NCI-H1092 (cell line): ENCODE data around the gene PHC3.
"Not testable (repeated sequence)": the region's sequence is repeated elsewhere in the genome, so short reads cannot be mapped to it uniquely, and the experiment has no call there.

Experiments used
- DNase-seq: peaks from one replicate; lab custom pipeline; 2025; lab: John Stamatoyannopoulos, UW

The PHC3 gene

GRCh38 chr3:170130532-170130931 lies 51.0 kb downstream of the PHC3 start:
- no peak for DNase-seq

DNA sequence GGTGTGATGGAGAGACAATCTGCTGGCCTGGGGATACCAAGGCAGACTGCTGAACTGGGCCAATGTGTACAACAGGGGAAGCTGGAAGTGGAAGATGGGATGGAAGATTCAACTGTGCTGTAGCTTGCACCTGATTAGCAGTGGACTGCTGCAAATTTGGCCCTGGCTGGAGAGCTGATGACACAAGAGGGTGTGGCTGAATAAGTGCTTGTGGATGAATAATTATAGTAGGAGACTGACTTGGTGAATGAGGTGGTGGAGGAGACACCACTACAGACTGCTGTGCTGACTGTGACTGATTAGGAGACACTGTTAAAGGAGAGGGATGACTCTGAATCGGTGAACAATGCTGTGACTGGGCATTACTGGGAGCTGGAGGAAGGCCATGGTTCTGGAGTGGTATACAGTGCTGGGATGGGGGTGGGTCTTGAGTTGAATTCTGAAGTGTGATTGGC lies 52.5 kb downstream of the PHC3 start:
- no peak for DNase-seq

DNA sequence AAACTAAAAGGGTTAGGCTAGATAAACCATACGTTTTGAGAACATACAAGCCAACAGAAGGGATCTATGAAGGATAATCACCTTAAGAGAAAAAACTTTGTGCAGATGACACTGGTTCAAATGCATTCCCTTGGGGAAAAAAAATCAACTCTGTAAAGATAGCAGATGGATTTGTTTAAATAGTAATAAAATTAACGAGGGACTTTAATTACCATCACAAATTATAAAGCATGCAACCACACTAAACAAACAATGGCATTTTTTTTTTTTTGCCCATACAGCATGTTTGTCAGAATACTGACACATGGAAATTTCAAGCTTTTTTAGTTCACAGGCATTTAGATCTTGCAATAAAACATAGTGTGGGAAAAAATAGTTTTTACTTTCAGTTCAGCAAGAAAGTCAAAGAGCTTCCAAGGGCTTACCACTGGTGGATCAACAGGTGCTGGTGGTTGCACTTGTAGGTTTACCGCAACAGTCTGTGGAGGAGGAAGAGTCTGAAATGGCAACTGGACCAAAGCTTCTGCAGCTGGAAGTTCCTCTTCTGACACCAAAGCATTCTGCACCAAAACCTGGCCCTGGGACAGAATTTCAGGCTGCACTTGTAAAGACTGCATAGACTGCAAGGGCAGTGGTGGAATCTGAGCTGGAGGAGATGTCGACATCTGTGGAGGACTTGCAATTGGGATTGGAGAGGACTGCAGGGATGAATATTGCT lies 53.1 kb downstream of the PHC3 start:
- DNase-seq, result no peak

DNA sequence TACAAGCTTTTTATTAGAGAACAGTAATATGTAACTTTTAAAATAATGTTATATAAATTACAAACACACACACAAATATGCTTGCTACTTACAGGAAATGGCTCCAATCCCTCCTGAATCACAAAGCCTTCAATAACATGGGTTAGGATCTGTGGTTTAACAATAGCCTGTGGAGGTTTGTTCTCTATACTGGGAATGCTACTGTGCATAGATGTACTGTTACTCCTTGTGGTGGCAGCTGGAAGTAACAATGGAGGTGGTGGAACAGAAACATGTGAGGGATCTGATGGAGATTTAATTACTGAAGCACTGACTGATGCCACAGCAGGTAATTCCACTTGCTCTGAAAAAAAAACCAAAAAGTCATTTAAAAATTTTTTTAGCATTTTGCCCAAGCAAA lies 64.4 kb downstream of the PHC3 start:
- no peak for DNase-seq

GRCh38 chr3:170114165-170114564 lies 67.4 kb downstream of the PHC3 start:
- not testable (repeated sequence) for DNase-seq

- no peak for DNase-seq
These were observed 70.3 kb downstream of the PHC3 start for GRCh38 chr3:170111147-170111771.

GRCh38 chr3:170109579-170110293 lies 71.8 kb downstream of the PHC3 start:
- DNase-seq, result no peak

DNA sequence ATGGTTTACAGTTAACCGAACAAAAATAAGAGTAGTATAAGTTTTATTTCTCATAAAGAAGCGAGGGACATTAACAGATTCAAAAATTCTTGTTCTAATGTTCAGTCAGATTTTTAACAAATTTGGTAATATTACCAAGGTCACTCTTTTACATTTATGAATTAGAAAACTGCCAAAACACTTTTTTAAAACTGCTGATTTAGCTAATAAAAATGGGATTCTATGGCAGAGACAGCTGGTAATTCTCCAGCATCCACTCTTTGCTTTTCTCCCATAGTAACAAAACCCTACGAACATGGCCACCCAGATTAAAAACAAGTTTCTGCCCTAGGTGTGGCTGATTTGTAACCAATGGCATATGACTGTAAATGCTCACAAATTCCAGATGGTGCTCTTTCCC lies 72.6 kb downstream of the PHC3 start:
- DNase-seq, result no peak

DNA sequence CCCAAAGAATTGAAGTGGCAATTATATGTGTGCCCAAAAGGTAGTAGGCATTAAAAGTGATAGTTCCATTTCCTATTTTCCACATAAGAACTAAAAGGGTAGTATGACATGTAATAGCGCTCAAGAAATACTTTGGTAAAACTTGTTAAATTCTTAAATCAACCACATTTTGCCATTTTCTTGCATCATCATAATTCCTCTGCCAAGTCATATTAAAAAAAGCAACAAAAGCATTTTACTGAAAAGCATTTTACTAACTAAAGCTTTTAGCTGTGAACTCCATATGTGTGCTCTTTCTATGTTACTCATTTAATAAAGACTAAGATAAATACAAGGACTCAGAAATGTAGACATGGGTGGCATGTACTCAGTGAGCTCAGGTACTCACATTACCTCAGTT lies 73.6 kb downstream of the PHC3 start:
- no peak for DNase-seq

DNA sequence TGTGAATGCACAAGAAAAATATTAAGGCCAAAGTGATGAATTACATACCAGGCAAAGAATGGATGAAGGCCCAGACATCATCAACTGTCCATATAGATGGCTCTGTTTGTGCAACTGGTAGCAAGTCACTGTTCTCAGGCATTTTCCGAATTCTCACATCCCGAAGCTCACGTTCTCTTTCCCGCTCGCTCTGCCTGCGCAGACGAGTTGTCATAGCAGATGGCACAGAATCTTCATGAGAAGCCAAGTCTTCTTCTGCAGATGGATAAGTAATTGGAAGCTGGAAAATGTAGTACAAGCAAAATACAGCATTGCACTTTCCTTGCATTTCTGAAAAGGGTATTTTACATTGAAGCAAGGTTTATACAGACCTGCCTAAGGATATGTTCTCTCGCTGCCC lies 79.1 kb downstream of the PHC3 start:
- DNase-seq, result no peak

DNA sequence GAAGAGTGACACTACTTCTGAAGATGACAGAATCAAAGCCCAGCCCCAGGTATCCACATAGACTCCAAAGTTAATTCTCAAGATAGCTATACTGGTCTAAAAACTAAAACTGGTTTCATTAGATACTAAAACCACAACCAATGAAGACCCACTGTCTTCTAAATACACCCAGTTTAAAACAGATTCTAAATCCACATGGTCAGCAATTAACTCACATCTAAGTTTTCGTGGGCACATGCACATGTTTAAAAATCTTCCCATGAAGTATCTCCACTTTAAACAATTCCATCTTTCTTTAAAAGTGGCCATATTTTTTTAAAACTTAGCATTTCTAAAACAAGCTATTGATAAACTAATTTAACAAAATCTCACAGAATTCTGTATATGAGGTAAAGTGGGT lies 80.6 kb downstream of the PHC3 start:
- no peak for DNase-seq

DNA sequence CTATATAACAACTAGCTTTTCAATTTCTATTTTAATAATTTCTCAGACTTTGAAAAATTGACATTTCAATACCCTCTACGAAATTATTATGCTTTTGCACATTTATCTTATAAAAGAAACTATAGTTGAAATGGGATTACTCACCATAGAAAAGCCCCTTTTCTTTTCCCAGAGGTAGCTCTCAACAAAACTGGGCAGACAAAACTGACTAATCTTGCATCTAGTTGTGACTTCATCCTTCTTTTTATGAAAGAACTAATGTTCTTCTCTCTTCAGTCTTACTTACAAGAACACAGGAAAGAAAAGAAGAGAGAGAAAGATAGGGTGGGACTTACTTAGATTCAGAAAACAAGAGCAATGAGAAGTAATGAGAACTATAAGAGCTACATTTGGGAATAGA lies 82.8 kb downstream of the PHC3 start:
- DNase-seq, result no peak

- DNase-seq, result no peak
These were observed 85.2 kb downstream of the PHC3 start for GRCh38 chr3:170096342-170096741.

DNA sequence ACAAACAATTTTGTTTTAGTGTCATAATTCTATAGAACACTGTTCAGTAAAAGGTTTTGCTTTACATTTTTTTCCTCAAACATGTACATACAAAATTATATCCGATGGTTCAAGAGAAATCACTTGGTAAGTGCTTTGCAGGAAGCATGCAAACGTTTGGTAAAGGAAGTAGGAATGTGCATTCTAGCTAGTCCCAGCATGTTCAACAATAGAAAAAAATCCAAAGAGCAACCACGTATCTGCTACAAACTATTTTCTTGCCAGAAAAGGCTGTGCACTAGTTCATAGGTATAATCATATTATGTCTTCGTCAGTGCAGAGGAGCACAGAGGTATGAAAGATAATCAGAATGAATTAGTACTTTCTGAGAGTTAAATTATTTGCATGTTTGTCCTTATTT lies 85.8 kb downstream of the PHC3 start:
- DNase-seq, result no peak

- no peak for DNase-seq
These were observed 88.6 kb downstream of the PHC3 start for GRCh38 chr3:170092907-170093306.

GRCh38 chr3:170090601-170090981 lies 90.9 kb downstream of the PHC3 start:
- DNase-seq, result no peak

GRCh38 chr3:170089862-170090600 lies 91.5 kb downstream of the PHC3 start:
- no peak for DNase-seq

GRCh38 chr3:170085396-170085795 lies 96.1 kb downstream of the PHC3 start:
- DNase-seq, result no peak

- DNase-seq, result no peak
These were observed 98.2 kb downstream of the PHC3 start for GRCh38 chr3:170083343-170083742.

DNA sequence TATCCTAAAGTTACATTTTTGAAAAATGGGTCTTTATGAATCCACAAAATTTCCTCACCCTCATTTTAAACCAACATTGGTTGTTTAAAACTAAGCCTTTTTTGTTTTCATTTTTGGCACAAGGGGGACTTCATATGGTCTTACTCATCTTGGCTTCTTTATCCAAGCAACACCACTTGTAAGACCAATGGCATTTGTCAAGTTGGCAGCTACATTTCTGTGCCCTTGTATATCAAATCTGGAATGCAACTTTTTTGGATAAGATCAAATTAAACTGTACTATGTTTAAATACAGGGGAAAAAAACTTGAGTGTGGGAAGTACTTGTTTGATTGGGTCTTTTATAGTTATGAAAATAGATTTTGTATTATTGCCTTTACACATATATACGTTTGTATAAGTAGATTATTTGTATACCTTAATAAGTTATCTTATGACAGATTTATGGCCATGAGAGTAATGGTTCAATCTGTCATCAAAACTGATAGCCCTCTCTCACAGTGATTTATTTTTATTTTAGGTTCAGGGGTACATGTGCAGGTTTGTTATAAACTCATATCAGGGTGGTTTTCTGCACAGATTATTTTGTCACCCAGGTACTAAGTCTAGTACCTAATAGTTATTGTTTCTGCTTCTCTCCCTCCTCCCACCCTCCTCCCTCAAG lies 100.3 kb downstream of the PHC3 start:
- DNase-seq, result no peak

DNA sequence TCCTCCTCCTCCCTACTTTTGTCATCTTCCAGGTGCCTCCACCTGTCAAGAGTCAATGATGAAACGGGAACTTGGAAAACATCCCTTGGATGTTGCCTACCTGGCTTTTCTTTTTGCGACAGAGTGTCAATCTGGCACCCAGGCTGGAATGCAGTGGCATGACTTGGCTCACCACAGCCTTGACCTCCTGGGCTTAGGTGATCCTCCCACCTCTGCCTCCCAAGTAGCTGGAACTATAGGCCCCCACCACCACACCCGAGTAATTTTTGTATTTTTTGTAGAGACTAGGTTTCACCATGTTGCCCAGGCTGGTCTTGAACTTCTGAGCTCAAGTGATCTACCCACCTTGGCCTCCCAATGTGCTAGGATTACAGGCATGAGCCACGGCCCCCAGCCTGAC lies 100.9 kb downstream of the PHC3 start:
- no peak for DNase-seq

DNA sequence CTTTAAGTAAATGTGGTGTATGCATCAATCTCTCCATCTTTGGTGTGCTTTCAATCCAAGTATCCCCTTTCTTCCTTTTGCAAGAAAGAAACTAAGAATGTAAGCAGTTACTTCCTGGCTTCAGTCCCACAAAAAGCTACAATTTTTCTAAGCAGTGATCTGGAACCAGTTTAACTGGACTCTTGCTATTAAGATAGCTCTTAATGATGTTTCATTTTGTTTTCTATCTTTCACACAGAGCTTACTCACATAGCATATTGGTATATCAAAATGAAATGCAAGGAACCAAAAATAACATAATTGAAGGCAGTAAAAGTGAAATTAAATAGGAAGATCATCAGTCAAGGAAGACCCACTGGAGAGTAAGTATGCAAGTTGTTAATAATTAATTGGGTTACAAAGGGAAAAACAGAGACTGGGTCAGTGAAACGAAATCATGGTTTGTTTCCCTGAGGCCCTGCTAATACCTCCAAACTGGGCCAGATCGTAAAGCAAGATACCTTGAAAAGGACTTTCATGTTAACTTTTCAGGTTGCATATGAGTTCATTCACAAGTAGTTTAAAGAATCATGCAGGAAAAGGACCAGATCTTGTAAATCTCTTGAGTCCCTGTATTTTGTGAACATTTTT lies 101.9 kb downstream of the PHC3 start:
- no peak for DNase-seq
